Fibroblast of mammary gland (primary cell): ENCODE results near the gene MRPS15.

Experiments used
- DNase-seq: peaks from one replicate; pipeline ENCODE4 v3.0.0-alpha.2; 2010; ENCODE audit warnings: low read depth
- H3K4me3 ChIP-seq: 2 replicates; pipeline ENCODE4 v1.5.1; 2011; ENCODE audit warnings: low read depth, mild to moderate bottlenecking, low read length, moderate library complexity; ENCODE audit not compliant: control insufficient read depth
- TF ChIP-seq, protein P1 (sequence below): conservative IDR thresholded peaks from 2 replicates; pipeline ENCODE4 v1.5.1; 2011; ENCODE audit warnings: low read depth, low read length, inconsistent platforms; ENCODE audit not compliant: control insufficient read depth, insufficient read depth

The MRPS15 gene

GRCh38 chr1:36442337-36442736 lies 21.8 kb downstream of the MRPS15 start:
- no peak overlapping the region for H3K4me3 ChIP-seq
- no peak for DNase-seq
- TF ChIP-seq, protein P1, sequence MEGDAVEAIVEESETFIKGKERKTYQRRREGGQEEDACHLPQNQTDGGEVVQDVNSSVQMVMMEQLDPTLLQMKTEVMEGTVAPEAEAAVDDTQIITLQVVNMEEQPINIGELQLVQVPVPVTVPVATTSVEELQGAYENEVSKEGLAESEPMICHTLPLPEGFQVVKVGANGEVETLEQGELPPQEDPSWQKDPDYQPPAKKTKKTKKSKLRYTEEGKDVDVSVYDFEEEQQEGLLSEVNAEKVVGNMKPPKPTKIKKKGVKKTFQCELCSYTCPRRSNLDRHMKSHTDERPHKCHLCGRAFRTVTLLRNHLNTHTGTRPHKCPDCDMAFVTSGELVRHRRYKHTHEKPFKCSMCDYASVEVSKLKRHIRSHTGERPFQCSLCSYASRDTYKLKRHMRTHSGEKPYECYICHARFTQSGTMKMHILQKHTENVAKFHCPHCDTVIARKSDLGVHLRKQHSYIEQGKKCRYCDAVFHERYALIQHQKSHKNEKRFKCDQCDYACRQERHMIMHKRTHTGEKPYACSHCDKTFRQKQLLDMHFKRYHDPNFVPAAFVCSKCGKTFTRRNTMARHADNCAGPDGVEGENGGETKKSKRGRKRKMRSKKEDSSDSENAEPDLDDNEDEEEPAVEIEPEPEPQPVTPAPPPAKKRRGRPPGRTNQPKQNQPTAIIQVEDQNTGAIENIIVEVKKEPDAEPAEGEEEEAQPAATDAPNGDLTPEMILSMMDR = no peak

- TF ChIP-seq, protein P1 = no peak
- H3K4me3 ChIP-seq = no peak overlapping the region
- DNase-seq = no peak
Observed at GRCh38 chr1:36440646-36441045, 23.5 kb downstream of the MRPS15 start.

DNA sequence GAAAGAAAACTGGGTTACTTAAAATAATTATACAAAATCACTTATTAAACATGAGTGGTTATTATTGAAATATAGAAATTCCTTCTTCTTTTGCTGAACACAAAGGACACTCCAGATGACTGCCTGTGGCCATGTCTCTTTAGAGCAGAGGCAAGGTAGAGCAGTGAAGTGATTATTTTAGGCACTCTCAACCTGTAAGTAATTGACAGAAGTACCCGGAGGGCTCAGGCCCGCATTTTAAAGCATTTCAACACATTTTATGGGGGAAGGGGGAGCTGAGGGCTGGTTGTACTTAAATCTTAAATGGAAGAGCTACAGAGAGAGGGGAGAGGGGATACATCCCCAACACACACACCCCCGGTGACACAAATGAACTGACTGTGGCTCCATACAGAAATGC lies 24.1 kb downstream of the MRPS15 start:
- DNase-seq = no peak
- TF ChIP-seq, protein P1 = no peak
- no peak overlapping the region for H3K4me3 ChIP-seq

DNA sequence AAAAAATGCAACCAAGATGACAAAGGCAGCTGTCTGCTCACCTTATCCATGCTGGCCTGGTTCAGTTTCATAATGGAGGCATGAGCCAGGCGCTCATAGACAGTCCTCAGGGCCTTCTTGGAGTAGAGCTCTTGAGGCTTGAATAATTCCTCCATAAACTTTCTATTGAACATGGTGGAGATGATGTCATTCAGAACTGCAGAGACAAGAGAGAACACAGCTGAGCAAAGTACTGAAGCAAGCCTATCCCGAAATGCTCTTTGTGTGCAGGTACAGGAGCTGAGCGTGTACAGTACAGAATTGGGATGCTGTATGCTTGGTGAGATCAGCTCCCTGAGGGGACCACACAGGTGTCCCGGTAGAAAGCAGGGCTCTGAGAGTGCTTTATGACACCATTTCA lies 25.5 kb downstream of the MRPS15 start:
- TF ChIP-seq, protein P1 = no peak
- no peak for DNase-seq

GRCh38 chr1:36436821-36437220 lies 27.4 kb downstream of the MRPS15 start:
- TF ChIP-seq, protein P1 = no peak
- H3K4me3 ChIP-seq = no peak overlapping the region
- no peak for DNase-seq

More for the DNA sequence above, 25.5 kb downstream of the MRPS15 start:
- no peak overlapping the region for H3K4me3 ChIP-seq

- no peak overlapping the region for H3K4me3 ChIP-seq
- TF ChIP-seq, protein P1 = no peak
Observed at GRCh38 chr1:36433102-36433501, 31.1 kb downstream of the MRPS15 start.

GRCh38 chr1:36432616-36433015 lies 31.6 kb downstream of the MRPS15 start:
- H3K4me3 ChIP-seq = no peak overlapping the region
- TF ChIP-seq, protein P1 = no peak
- no peak for DNase-seq

More at GRCh38 chr1:36433102-36433501, 31.1 kb downstream of the MRPS15 start:
- no peak for DNase-seq
